Activated T-helper 17 cell treated with anti-CD3 and anti-CD28 coated beads, Interleukin-2, amount 50 U/mL, for 72 hours (primary cell): ENCODE measurements around the gene TOE1. TPM values are rescaled to one million over a fixed set of nuclear protein-coding genes. Genes with fewer than 3 reads are reported as not detected.

Experiments
- ATAC-seq: fragments of 150-1000 bp; cut with Tn5 transposase; replicated peaks from 2 replicates; pipeline ENCODE4 v1.10.0; 2021; ENCODE audit warnings: mild to moderate bottlenecking, moderate library complexity
- H3K27ac Mint-ChIP-seq: one replicate; pipeline ENCODE4 v1.8.0; 2022; ENCODE audit warnings: mixed read lengths
- H3K27me3 Mint-ChIP-seq: one replicate; pipeline ENCODE4 v1.8.0; 2022; ENCODE audit warnings: mixed read lengths
- H3K36me3 Mint-ChIP-seq: one replicate; pipeline ENCODE4 v1.8.0; 2022; ENCODE audit warnings: low read depth, mild to moderate bottlenecking, mixed read lengths
- H3K4me1 Mint-ChIP-seq: one replicate; pipeline ENCODE4 v1.8.0; 2022; ENCODE audit warnings: mixed read lengths
- H3K4me3 Mint-ChIP-seq: one replicate; pipeline ENCODE4 v1.8.0; 2022; ENCODE audit warnings: mild to moderate bottlenecking, mixed read lengths
- H3K9me3 Mint-ChIP-seq: one replicate; pipeline ENCODE4 v1.8.0; 2022; ENCODE audit warnings: mixed read lengths
- total RNA-seq, 2 donors: library from RNA; stranded (reverse); gene quantifications; one replicate each; pipeline ENCODE4 v1.2.3, GENCODE V29; 2022

Gene TOE1
- total RNA-seq, 2 donors from 2014 or later = 23.2 to 35.8 TPM

DNA sequence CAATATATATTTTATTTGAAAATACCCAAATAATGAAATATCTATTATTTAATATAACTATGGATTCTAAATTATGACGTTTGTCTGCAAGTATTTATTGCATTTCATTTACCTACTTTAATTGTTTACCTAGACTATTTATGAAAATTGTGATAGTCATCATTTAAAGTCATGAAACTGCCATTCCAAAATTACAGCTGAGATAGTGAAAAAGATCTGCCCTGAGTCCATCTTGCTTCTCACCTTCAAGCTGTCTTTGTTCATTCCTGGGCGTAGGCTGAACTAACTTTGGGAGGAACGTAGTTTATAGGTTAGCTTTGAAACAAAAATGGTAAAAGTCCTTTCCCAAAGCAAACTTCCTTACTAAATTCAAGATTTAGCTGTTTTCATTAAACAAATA lies 25.7 kb upstream of the TOE1 start:
- Mint-ChIP-seq H3K27ac (no peak overlapping the region), H3K36me3 (no peaks in the 10 kb centered on the region), H3K9me3 (no peaks in the 10 kb centered on the region), H3K4me1 (no peaks in the 10 kb centered on the region), H3K27me3 (no peaks in the 10 kb centered on the region), H3K4me3 (no peak overlapping the region)
- ATAC-seq = no peak

DNA sequence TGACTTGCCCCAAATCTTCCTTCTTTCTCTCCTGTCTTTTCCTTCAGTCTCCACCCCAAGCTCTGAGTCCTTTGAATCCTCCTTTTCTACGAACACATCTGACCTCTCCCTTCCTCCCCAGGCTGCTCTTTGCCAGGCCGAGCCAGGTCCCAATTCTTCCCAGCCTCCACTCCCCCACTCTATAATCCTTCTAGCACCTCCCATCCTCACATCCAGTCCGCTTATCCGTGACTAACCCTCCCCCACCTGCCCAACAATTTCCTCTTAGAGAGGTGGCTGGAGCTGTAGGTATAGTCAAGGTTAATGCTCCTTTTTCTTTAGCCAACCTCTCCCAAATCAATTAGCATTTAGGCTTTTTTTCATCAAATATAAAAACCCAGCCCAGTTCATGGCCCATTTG lies 22.8 kb upstream of the TOE1 start:
- no peaks in the 10 kb centered on the region for H3K27me3 Mint-ChIP-seq
- H3K36me3 Mint-ChIP-seq = no peaks in the 10 kb centered on the region
- no peak for ATAC-seq
- H3K27ac Mint-ChIP-seq = no peak overlapping the region
- no peaks in the 10 kb centered on the region for H3K9me3 Mint-ChIP-seq
- H3K4me3 Mint-ChIP-seq = no peak overlapping the region
- H3K4me1 Mint-ChIP-seq = no peaks in the 10 kb centered on the region

DNA sequence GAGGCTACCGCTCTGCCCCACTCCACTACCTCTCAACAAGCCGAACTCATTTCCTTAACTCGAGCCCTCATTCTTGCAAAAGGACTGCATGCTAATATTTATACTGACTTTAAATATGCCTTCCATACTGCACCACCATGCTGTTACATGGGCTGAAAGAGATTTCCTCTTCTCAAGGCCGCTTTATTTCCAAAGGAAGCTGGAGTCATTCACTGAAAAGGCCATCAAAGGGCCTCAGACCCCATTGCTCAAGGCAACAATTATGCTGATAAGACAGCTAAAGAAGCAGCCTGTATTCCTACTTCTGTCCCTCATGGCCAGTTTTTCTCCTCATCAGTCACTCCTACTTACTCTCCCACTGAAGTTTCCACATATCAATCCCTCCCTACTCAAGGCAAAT lies 20.2 kb upstream of the TOE1 start:
- H3K36me3 Mint-ChIP-seq = no peaks in the 10 kb centered on the region
- H3K4me3 Mint-ChIP-seq = no peak overlapping the region
- H3K27ac Mint-ChIP-seq = no peak overlapping the region
- H3K4me1 Mint-ChIP-seq = no peaks in the 10 kb centered on the region
- ATAC-seq = no peak
- H3K9me3 Mint-ChIP-seq = no peaks in the 10 kb centered on the region
- no peaks in the 10 kb centered on the region for H3K27me3 Mint-ChIP-seq

DNA sequence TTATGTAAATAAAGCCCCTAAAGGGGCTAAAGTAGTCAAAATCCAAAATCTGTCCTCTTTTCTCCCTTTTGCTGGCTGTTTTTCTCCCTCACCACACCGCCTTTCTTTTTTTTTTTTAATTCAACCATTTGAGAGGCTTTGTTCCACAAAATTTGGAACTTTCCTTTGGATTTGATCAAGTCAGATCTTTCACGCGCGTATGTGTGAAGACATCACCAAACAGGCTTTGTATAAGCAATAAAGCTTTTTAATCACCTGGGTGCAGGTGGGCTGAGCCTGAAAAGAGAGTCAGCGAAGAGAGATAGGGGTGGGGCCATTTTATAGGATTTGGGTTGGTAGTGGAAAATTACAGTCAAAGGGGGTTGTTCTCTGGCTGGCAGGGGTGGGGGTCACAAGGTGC lies 18.5 kb upstream of the TOE1 start:
- H3K36me3 Mint-ChIP-seq = no peaks in the 10 kb centered on the region
- ATAC-seq = no peak
- H3K9me3 Mint-ChIP-seq = no peaks in the 10 kb centered on the region
- H3K27me3 Mint-ChIP-seq = no peaks in the 10 kb centered on the region
- H3K4me3 Mint-ChIP-seq = no peak overlapping the region
- no peak overlapping the region for H3K27ac Mint-ChIP-seq
- no peaks in the 10 kb centered on the region for H3K4me1 Mint-ChIP-seq

DNA sequence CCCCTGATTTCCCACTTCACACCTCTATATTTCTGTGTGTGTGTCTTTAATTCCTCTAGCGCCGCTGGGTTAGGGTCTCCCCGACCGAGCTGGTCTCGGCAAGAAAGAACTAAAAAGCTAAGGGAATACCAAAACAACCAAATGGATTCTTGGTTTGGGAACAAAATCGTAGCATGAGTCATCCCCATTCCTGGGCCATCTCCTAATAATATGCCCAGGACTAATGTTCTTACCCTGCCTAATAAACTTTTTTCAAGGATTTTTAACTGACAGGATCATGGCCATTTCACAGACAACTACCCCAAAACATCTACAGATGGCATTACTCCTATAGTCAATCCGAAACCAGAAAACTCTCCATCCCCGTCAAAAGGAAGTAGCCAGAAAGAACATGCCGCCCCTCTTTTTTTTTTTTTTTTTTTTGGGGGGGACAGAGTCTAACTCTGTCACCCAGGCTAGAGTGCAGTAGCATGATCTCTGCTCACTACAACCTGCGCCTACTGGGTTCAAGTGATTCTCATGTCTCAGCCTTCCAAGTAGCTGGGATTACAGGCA lies 17.4 kb upstream of the TOE1 start:
- Mint-ChIP-seq H3K27me3 (no peaks in the 10 kb centered on the region), H3K4me1 (no peaks in the 10 kb centered on the region), H3K9me3 (no peaks in the 10 kb centered on the region), H3K4me3 (no peak overlapping the region), H3K27ac (no peak overlapping the region), H3K36me3 (no peaks in the 10 kb centered on the region)
- no peak for ATAC-seq

DNA sequence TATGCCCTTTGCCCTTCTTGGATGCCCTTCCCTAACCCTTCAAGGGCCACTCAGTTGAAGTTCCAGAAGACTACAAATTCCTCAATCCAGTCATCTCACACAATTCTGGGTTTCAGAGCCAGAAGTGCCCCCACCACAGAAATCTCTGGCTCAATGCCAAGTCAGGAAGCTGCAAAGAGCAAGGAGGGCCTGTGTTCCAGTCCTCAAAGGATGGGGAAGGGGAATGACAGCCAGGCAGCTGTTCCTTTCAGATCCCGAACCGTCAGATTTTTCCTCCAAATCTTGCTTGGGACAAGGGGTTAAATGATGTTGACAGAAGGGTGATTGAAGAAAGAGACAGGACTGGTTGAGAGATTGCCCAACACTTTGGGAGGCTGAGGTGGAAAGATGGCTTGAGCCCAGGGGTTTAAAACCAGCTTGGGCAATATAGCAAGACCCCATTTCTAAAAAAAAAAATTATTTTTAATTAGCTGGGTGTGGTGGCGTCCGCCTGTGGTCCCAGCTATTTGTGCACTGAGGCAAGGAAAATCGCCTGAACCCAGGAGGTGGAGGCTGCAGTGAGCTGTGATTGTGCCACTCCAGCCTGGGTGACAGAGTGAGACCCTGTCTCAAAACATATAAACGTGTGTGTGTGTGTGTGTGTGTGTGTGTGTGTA lies 14.0 kb upstream of the TOE1 start:
- no peaks in the 10 kb centered on the region for H3K4me1 Mint-ChIP-seq
- H3K36me3 Mint-ChIP-seq = peaks cover 31% of the 10 kb centered on the region
- H3K27ac Mint-ChIP-seq = peak overlapping the region; percentile 26
- no peaks in the 10 kb centered on the region for H3K9me3 Mint-ChIP-seq
- H3K4me3 Mint-ChIP-seq = peak overlapping the region; percentile 80
- ATAC-seq = no peak
- no peaks in the 10 kb centered on the region for H3K27me3 Mint-ChIP-seq

DNA sequence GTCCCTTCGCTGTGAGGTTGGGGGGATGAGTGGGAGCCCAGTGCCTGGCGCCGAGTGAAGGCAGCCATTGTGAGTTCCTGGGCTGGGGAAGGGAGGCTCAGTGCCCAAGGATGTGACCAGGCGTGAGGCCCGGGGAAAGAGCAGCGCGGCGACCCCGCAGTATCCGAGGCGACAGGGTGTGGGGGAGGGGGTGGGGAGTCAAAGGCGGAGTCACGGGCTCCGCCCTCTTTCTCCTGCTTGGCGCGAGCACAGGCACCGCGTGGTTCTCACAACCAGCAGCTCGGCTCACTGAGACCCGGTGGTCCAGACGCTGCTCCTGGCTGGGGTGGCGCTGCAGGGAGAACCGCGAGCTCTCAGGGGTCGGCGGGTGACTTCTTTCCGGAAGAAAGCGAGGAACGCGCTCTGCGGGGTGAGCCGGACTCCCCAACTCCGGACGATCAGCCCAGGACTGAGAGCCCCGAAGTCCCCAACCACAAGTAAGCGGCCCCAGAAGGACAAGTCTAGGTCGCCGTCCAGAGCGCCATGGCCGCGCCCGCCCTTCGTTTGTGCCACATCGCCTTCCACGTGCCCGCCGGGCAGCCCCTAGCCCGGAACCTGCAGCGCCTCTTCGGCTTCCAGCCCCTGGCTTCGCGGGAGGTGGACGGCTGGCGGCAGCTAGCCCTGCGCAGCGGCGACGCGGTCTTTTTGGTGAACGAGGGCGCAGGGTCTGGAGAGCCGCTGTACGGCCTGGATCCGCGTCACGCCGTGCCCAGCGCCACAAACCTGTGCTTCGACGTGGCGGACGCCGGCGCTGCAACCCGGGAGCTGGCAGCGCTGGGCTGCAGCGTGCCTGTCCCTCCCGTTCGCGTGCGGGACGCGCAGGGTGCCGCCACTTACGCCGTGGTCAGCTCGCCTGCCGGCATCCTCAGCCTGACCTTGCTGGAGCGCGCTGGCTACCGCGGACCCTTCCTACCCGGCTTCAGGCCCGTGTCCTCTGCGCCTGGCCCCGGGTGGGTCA lies 13.0 kb upstream of the TOE1 start, which contains the start of gene HPDL:
Gene HPDL (plus strand): TSS at position 269 of the 997 bp plus-strand sequence. CDS start 254 bp downstream, at position 523.
- H3K4me3 Mint-ChIP-seq = peak within 1 kb of the TSS; percentile 80
- H3K27me3 Mint-ChIP-seq = no peaks in the 10 kb centered on the region
- H3K36me3 Mint-ChIP-seq = peaks cover 35% of the 10 kb centered on the region
- H3K27ac Mint-ChIP-seq = peak within 1 kb of the TSS; percentile 36
- peak; percentile 87 for ATAC-seq
- no peaks in the 10 kb centered on the region for H3K9me3 Mint-ChIP-seq
- no peaks in the 10 kb centered on the region for H3K4me1 Mint-ChIP-seq

DNA sequence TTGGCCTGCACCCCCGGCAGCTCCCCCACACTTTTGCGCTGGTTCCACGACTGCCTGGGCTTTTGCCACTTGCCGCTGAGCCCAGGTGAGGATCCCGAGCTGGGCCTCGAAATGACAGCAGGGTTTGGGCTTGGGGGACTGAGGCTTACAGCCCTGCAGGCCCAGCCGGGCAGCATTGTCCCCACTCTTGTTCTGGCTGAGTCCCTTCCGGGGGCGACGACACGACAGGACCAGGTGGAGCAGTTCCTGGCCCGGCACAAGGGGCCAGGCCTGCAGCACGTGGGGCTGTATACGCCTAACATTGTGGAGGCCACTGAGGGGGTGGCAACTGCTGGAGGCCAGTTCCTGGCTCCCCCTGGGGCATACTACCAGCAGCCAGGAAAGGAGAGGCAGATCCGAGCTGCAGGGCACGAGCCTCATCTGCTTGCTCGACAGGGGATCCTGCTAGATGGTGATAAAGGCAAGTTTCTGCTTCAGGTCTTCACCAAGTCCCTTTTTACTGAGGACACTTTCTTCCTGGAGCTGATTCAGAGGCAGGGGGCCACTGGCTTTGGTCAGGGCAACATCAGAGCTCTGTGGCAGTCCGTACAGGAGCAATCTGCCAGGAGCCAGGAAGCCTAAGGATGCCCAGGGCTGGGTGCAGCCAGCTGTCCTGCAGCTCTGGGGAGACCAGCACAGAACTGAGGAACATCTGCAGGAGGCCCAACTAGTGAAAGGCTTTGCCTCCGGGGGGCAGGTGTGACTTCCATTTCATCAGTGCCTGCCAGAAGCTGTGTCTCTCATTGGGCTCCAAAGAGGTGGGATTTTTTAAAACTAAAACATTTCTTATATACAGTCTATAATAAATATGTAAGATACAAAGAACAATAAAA lies 12.1 kb upstream of the TOE1 start:
- peak overlapping the region; percentile 80 for H3K4me3 Mint-ChIP-seq
- H3K4me1 Mint-ChIP-seq = no peaks in the 10 kb centered on the region
- H3K36me3 Mint-ChIP-seq = peaks cover 35% of the 10 kb centered on the region
- H3K27ac Mint-ChIP-seq = no peak overlapping the region
- ATAC-seq = peak; percentile 11
- H3K9me3 Mint-ChIP-seq = no peaks in the 10 kb centered on the region
- no peaks in the 10 kb centered on the region for H3K27me3 Mint-ChIP-seq

DNA sequence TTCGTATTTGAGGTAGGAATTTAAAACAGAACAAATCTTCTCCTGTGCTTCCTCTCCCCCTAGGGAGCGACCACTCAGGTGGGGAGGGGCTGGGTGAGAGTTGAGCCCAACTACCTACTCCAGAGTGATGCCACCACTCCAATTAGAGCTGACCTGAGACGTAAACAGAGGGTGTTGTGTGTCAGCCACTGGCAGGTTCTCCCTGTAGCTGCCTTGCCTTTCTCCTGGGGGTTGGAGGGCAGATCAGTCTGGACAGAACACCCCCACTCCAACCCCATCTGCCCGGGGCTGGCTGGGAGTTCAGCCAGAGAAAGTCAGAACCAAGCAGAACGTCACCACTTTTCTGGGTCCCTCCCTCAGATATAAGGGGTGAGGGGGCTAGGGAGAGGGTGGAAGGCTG lies 11.3 kb upstream of the TOE1 start:
- Mint-ChIP-seq H3K27ac (peak overlapping the region; percentile 49), H3K9me3 (no peaks in the 10 kb centered on the region), H3K27me3 (no peaks in the 10 kb centered on the region), H3K4me1 (no peaks in the 10 kb centered on the region), H3K4me3 (peak overlapping the region; percentile 80), H3K36me3 (peaks cover 35% of the 10 kb centered on the region)
- ATAC-seq = no peak

DNA sequence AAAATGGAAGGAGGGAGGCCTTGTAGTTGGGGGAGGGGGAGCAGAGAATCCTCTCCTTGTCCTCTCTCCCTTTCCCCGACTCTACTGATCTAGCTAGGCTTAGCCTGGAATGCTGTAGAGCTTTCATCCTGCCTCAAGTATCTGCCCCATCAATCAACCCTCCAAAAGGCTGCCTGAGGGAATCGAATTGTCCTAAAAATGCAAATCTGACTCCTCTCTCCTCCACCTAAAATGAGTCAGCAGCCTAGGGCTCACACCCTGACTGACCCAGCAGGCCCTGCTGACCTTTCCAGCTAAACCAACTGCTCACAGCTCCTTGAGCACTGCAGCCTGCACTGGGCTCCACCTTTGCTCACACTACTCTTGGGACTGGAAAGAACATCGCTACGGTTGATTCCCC lies 10.5 kb upstream of the TOE1 start:
- Mint-ChIP-seq H3K27ac (no peak overlapping the region), H3K27me3 (no peaks in the 10 kb centered on the region), H3K4me1 (no peaks in the 10 kb centered on the region), H3K9me3 (no peaks in the 10 kb centered on the region), H3K36me3 (peaks cover 35% of the 10 kb centered on the region), H3K4me3 (peak overlapping the region; percentile 31)
- ATAC-seq = no peak

DNA sequence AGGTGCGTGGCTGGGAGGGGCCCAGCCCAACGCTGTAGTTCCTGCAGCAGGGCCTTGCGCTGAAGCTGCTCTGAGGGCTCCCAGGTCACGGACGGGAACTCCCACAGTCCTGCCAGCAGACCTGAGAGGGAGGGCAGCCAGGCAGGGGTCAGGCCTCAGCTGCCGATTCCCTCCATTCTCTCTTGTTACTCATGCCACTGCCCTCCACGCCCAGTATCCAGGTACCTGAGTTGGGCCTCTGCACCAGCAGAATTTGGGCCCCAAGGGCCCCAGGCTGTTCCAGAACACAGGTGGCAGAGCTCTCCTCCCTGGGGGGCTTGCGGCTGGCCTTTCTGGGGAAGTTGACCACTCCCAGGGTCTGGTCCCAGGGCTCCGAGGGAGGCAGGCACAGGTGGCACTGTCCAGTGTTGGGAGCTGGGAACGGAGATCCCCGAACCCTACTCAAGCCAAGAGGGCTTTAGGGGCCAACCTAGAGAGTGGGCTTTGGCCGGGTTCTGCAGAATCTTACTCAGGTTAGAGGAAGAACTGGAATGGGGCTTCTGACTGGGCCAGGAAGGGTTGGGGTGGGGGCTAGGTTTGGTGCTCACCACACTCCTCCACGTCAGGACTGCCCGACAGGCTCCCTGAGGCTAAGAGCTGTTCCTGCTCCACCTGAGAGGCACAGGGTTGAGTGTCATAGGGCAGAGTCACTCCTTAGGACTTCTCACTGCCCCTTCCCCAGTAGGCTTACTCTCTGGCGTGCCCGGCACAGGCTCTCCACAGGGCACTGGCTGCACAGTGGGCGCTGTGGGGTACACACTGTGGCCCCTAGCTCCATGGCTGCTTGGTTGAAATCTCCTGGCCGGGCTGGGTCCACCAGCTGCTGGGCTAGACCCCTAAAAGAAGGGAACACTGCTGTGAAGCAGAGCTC lies 8.3 kb upstream of the TOE1 start:
- Mint-ChIP-seq H3K36me3 (peaks cover 35% of the 10 kb centered on the region), H3K27ac (no peak overlapping the region), H3K9me3 (no peaks in the 10 kb centered on the region), H3K4me1 (no peaks in the 10 kb centered on the region), H3K4me3 (no peak overlapping the region), H3K27me3 (no peaks in the 10 kb centered on the region)
- no peak for ATAC-seq

DNA sequence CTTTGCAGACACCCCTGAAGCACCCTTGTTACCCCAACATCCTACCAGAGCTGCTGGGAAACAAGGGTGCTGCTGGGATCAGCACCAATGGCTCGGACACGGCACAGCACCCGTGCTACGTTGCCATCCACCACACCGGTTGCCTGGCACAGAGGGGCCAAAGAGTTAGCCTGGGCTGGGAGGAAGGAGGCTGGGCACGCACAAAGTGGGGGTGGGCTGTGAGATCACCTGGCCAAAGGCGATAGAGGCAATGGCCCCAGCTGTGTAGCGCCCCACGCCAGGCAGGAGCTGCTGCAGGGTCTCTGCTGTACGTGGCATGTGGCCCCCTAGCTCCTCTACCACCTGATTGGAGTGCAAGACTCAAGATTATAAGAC lies 7.6 kb upstream of the TOE1 start:
- Mint-ChIP-seq H3K27me3 (no peaks in the 10 kb centered on the region), H3K27ac (no peak overlapping the region)
- ATAC-seq = no peak

More for the DNA sequence above, 7.6 kb upstream of the TOE1 start:
- peaks cover 35% of the 10 kb centered on the region for H3K36me3 Mint-ChIP-seq
- no peak overlapping the region for H3K4me3 Mint-ChIP-seq
- H3K9me3 Mint-ChIP-seq = no peaks in the 10 kb centered on the region
- H3K4me1 Mint-ChIP-seq = no peaks in the 10 kb centered on the region
